Measurements from ENCODE around the gene HSF5.
A peak's percentile ranks its signal among the peaks of the same experiment; 100 is the strongest.

HSF5 gene, protein sequence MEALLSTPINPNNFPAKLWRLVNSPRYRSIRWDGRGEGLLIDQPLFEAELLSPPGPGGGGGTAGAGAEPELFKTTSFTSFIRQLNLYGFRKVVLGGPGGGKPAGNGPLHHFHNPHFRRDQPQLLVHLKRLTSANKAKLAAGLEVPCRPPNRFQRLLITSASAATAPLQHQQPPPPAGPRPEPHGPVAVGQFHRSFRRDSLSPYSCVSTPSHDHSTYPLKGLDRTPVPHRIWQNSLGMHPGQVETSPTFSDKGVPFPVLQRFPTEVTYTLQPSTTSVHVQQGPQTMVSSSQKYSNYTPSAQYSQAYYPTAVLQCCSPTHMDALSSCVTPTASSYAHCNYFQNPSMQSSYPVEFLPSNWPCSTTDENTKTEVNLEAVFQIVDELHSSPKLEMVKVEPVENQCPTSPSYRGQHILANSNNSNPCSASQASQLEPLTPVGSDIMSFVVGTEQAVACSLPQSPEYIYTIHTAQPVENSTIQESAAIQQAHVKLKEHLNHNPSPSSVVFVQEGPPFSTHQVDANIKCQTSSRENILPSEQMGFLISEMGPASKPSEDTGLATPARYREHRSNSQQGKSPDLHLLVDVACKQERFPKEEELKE

DNA sequence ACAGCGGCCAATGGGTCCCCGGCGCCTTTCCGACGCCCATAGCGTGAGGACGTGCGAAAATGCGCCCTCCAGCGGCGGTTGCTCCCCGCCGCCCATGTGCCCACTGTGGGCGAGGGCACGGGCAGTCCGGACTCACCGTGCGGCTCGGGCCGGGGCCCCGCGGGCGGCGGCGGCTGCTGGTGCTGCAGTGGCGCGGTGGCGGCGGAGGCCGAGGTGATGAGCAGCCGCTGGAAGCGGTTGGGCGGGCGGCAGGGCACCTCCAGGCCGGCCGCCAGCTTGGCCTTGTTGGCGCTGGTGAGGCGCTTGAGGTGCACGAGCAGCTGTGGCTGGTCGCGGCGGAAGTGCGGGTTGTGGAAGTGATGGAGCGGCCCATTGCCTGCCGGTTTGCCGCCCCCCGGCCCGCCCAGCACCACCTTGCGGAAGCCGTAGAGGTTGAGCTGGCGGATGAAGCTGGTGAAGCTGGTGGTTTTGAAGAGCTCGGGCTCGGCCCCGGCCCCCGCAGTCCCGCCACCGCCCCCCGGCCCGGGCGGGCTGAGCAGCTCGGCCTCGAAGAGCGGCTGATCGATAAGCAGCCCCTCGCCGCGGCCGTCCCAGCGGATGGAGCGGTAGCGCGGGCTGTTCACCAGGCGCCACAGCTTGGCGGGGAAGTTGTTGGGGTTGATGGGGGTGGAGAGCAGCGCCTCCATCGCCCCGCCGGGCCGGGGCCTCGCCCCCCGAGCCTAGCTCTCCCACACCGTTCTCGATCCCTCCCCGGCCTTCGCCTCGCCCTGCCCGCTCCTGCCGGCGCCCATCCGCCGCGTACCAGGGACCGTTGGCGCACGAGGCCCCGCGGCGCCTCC is at the start of gene HSF5:
HSF5 (minus strand) TSS at position 820 of the 839 bp plus-strand sequence; CDS start at position 686, 134 bp downstream.
- no peak for DNase-seq (ENCODE audit: low read depth)

DNA sequence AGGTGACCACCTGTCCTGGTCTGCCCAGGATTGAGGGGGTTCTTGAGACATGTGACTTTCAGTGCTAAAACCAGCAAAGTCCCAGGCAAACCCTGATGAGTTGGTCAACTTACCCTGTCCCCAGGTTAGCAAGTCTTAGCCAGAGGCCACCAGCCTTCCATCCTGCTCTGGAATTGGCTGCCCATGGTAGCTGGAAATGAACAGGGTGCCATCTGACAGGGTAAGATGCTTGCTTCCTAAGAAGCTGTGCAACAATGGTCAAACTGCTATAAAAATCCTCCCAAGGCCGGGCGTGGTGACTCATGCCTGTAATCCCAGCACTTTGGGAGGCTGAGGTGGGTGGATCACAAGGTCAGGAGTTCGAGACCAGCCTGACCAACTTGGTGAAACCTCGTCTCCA is 49.1 kb upstream of the HSF5 start:
- no peak for DNase-seq (ENCODE audit: low read depth)

DNA sequence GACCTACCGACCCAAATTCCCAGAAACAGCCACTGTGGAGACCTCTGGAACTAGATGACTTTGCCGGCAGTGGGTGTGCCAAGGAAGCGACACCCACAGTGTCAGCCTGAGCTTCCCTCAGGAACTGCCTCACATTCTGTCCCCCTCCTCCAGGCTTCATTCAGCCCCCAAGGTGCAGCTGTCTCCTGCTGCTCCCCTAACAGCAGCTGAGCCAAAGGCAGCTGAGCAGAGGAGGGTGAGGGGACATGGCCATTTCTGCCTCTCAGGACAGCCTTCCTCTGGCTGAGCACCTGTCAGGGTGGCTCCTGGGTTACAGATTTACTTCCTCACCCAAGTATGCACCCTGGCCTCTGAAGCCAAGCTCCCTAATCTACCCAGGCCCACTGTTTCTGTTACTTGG is 48.3 kb upstream of the HSF5 start:
- no peak for DNase-seq (ENCODE audit: low read depth)

DNA sequence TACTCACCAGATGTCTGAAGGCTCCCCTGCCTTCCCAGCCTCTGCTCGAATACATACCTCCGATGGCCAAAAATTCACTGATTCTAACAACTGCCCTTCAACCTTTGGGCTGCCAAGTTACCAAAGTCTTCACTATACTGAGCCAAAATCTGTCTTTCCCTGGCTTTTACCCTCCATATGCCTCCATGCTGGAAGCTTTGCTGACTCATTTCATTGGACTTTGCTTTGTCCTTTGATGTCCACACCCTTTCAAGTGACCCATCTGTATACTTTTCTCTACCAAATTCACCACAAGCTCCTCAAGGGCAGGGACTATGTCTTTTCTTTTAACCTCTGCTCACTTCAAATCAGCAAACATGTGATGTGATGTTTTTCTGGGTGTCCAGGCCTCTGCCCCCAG is 47.2 kb upstream of the HSF5 start:
- no peak for DNase-seq (ENCODE audit: low read depth)

DNA sequence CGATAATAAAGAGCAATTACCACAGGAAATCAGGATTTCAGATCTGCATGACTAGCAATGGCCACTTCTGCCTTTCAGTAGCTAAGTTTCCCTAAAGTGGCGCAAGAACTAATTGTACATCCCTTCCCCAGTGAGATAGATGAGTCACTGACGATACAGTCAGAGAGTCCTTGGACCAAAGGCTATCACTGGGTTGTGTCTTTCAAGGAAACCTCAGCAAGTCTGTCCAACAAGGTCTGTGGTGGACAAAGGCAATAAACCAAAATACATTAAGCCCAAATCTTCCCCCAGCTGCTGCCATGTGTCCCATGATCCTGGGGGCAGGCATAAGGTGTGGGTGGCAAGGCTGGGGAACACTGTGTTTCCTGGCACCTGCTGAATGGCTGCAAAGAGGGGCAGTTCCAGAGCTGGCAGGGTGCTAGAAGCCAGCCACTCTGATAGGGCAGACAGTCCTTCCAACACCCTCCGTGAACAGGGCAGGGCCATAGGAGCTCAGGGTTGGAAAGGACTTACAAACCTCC is 46.8 kb upstream of the HSF5 start:
- DNase-seq (ENCODE audit: low read depth) = peak; percentile 69

DNA sequence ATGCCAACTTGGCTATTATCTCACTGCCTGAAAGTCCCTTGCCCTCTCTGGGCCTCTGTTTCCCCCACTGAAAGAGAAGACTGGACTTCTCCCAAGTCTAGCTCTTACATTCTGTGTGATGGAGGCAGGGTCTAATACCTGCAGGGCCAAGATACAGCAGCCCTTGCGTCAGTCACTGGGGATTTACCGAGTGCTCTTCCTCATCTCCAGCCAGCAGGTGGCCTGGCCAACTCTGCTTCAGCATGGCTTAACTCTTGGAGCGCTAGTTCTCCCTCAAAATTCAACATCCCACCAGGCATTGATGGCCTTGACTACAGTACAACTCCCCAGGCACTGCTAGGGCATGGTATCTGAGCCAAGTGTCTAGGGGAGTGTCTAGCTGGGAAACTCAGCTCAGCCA is 46.1 kb upstream of the HSF5 start:
- no peak for DNase-seq (ENCODE audit: low read depth)

DNA sequence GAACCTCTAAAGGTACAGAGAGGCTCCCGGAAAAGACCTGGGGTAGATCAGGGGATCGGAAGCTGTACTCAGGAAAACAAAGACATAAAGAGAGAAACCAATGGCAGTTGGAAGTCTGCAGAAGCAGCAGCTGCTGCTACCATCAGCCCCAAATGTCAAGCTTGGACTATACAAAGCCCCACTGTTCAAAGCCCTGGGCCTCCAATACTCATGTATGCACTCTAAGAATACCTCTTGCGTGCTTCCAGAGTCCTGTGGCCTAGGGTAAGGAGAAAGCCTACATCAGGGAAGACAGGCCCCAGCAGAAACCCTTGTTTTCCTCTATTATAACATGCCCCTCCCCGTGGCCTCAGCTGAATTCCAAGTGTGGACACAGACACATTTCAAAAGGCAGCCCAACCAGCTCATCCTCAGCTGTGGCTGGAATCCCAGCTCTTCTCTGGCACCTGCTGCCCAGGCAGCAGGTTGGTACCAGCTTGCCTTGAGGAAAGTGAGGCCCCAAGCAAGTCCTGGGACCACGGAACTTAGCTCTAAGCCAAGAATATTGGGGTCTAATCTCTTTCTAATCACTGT is 45.5 kb upstream of the HSF5 start:
- DNase-seq (ENCODE audit: low read depth) = no peak

DNA sequence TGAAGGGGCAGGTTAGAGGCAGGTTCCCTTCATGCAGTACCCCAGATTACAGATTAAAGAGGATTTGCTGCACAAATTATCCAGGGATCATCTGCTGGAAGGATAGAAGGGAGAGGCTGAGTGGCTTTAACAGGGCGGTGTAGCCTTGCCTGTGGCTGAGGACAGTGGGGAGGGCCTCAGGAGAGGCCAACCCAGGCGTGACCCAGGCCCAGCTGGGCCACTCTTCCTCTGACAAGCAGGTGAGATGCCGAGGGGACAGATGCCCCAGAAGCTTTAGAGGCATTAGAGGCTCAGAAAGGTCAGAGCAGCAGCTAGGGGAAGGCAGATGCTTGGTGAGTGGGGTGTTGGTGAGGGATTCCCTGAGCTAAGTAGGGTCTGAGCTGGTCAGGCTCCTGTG is 44.3 kb upstream of the HSF5 start:
- DNase-seq (ENCODE audit: low read depth) = no peak

DNA sequence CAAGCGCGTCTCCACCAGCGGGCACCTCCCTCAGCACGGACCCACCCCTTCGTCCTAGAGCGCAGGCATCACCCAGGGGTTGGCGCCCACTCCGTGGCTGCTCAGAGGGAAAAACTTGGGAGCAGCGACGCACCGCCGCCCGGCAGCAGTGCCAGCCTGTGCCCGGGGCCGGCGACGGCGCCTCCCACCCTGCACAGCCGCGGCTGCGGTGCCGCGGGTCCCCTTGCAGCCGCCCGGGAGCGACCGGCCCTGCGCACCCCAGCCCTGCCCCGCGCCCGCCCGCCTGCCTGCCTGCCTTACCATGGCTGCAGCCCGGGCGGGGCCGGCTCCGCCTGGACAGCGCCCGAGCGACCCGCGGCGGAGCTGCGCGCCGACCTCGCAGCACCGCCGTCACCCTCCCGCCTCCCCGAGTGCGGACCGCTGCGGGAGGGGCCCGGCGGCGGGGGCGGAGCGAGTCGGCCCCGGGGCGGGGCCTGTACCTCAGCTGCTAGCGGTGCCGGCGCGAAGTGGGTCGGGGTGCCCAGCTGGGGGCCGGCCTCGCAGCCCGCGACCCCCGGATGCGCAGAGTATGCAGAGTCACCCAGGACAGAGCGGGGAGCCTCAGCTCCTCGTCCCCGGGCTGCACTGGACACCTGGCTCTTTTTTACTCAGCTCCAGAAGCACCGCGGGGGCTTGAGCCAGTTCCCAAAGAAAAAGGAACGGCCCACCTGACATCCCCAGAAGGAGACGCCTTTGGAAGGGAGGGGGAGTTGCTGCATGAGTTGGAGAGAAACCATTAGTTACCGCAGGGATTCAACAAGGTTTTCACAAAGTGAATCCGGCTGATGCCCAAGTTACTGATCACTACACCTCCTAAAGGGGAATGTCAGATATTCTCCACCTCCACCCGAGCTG is 43.7 kb upstream of the HSF5 start:
- DNase-seq (ENCODE audit: low read depth) = no peak

DNA sequence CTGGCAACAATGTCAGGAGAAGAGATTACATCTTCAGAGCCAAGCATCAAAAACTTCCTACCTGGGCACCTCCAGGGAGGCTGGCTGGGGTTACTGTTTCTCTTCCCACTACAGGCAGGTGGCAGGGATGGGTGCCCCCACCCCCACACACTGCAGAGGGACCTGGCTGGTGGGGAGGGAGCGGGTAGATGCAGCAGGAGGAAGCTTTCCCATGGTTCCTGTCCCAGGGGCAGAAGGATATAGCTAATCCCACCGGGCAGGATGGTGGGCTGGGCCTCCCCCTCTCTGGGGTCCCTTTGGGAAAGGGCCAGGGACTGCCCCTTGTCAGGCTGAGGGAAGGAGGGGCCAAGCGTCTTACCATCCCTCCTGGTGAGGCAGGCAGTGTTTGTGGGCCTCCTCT is 42.9 kb upstream of the HSF5 start:
- DNase-seq (ENCODE audit: low read depth) = no peak

DNA sequence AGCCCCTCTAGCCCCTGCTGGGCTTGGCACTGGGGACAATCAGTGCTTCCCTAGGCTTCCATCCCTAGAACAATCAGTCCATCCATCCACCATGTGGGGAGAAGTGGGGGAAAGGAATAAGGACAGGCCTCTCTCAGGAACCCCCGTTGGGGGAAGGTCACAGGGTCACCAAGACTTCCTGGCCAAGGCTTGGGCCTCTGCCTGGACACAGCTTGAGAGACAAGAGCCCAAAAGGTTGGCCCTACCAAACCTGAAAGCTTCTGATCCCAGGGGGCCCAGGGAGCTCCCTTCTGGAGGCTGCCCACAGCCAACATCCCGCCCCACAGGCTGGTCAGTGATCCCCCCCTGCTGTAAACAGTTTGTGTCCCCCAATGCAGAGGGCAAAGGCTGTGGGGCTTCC is 42.4 kb upstream of the HSF5 start:
- DNase-seq (ENCODE audit: low read depth) = no peak

DNA sequence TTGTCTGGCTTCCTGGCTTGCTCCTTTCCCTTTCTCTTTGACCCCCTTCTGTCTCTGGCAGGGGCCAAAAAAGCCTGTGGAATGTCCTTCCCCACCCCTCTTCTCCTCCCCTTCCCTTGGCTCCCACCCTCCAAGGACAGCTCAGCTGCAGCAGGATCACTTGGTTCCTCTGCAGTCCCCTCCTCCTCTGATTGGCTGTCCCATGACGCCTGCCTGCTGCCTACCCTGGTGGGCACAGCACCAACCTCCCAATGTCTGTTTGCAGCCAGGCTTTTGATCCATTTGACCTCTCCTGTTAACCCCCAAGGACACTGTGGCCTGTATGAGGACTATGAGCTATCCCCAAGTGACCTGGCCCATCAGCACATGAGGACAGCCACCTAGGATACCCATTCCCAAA is 41.1 kb upstream of the HSF5 start:
- DNase-seq (ENCODE audit: low read depth) = no peak

DNA sequence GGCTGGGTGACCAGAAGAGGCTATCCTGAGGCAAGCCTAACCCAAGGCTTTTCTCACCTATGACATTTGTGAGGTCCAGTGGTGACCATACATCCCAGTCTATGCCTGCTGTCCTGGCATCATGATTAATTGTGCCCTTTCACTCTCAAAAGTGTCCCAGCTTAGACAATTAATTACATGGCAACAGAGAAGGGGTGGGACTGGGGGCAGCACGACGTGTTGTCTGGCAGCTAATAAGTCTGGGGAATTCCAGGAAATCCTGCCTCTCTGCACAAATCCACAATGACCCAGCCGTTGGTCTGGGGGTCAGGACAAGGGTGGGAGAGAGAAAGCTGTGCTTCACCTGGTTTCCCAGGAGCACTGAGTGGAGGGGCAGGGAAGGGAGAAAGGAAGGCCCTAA is 40.2 kb upstream of the HSF5 start:
- no peak for DNase-seq (ENCODE audit: low read depth)

DNA sequence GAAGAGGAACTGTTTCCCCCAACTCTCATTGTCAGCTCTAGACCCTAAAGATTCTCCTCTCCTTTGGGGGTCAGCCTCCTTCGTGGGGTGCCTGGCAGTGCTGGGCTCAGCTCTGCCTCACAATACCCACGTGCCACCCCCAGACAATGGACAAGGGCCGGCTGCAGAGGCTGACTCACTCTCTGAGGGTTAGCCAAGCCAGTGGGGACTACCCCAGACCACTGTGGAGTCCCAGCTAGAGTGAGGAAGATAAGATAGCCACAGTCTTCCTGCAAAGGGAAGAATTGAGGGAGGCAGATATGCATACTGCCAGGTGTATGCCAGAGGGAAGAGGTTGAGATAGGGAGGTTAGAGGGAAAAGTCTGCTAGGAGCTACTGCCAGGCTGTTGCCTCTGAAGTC is 39.7 kb upstream of the HSF5 start:
- DNase-seq (ENCODE audit: low read depth) = no peak

DNA sequence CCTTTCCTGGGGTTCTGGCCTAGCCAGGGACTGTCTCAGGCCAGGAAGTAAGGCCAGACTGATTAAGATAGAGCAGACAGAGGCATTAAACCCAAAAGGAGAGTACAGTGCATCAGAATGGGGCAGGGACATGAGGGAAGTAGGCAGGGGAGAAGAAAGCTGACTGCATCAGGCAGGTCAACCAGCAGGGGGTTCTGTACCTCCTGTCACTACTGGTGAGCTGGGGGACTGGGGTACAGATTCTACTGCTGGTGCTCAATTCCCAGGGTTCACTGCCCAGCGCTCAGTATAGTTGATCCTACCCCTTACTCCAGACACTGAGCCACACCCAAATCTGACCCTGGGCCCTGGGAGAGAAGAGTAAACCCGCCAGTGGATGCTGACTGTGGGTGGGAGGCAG is 39.1 kb upstream of the HSF5 start:
- DNase-seq (ENCODE audit: low read depth) = no peak

DNA sequence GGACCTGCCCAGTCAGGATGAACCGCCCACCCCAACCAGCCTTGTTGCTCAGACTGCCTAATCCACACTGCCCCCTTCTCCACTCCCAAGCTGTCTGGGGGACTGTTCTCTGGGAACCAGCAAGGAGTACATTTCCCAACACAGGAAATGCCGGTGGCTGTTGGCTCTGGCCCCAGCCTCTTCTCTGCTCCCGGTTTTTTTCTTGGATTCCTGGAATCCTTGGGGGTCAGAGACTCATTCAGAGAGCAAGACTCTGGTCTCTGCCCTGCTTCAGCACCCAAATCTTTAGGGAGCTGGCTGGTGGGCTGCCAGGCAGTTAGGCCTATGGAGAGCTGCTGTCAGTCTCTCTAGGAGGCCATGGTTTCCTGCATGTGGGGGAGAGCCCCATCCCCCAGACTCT is 37.0 kb upstream of the HSF5 start:
- DNase-seq (ENCODE audit: low read depth) = peak; percentile 60

DNA sequence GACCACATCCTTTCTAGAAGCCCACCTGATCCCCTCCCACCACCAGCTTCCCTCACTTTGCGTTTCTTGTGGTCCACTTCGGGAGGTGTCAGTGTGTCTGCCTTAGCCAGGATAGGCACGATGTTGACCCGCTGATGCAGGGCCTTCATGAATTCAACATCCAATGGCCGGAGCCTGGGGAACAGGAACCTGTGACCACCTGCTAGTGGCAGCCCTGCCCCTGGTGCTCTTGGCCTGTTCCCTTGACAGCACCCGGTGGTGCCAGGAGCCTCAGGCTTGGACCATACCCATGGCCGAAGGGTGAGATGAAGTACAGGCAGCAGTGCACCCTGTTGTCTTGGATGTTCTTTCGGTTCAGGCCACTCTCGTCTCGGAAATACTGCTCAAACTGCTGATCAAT is 33.5 kb upstream of the HSF5 start:
- DNase-seq (ENCODE audit: low read depth) = no peak

DNA sequence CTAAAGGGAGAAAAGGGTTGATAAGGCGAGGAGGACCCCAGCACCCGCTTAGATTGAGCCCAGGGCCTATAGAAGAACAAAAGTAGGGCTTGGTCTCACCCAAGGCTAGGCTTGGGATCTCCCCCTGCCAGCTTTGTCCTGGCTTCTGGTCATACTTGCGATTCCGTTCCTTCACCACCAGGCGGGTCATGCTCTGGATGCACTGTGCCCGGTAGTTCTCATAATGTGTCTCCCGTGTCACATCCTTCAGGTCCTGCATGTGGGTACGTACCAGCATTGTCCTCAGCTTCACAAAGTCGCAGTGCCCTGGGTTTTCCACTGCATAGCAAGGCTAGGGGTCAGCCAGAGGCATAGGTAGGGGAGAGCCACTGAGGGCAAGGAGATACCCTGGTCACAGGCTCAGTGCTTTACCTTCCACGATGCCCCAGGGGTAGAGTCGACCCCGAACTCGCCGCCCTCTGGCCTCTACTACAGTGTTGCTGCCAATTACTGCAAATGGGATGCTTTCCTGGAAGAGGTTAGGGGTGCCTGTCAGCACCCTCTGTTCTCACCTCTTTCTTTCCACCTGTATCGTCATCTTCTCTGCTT is 32.7 kb upstream of the HSF5 start:
- no peak for DNase-seq (ENCODE audit: low read depth)

DNA sequence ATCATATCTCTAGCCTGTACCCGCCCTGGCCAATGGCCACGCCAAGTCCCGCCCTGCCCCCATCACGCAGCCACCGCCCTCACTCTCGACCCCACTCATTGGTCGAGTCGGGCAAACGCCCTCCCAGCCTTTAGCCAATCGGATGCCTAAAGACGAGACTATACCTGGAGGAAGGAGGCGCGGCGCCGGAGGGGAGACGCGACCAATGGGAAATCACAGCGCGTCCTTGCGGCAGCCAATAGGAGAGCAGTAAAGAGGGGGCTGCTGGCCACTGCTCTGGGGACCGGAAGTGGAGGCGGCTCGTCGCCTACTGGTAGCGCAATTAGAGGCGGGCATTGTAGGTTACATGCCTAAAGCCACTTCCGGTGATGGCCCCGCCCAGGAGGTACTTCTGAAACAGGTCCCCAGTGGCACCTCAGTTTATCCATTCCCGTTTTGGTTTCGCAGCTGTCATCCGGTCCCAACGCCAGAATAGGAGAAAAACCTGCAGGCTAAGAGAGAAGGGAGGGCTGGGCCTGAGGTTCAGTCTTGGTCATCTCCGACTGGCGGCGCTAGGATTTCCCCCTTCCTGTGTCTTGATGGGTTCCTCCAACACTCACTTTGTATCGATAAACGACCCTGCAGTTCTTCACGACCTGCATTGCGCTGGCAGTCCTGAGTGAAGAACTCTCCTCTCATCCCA is 29.9 kb upstream of the HSF5 start:
- peak; percentile 97 for DNase-seq (ENCODE audit: low read depth)

DNA sequence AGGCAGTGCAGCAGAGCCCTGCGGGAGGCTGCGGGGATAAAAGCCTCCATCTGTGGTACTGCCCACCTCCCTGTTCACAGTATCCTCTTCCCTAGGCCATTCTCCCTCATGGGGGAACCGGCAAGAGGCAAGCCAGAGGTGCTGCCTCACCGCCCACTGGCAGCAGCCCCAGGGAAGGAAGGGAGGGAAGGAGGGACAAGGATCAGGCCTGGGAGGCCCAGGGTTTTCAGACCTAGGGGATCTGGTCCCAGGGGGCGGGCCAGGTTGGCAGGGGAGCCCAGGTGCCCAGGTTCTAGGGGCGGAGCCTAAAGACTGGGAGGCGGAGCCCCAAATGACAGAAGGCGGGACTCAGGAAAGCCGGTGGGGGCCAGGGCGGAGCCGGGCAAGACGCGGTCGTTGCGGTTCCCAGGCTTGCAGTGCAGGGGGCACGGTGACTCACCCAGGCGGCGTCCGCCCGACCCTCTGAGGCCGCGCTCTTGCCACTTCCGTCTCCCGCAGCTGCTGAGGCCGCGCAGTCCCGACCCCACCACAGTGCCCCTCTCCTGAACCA is 29.2 kb upstream of the HSF5 start:
- no peak for DNase-seq (ENCODE audit: low read depth)
